Kidney epithelial cell (primary cell): ENCODE results near the gene MEIG1. TPM values are rescaled to one million over a fixed set of nuclear protein-coding genes. Genes with fewer than 3 reads are reported as not detected.
"Not testable (repeated sequence)": the region's sequence is repeated elsewhere in the genome, so short reads cannot be mapped to it uniquely, and the experiment has no call there.

Experiments
- DNase-seq: peaks from one replicate; pipeline ENCODE4 v3.0.0-alpha.2; 2010; ENCODE audit warnings: low read depth
- H3K27me3 ChIP-seq: 2 replicates; pipeline ENCODE4 v1.6.0; 2011; ENCODE audit warnings: low read length; ENCODE audit not compliant: control insufficient read depth, insufficient read depth
- H3K36me3 ChIP-seq: 2 replicates; pipeline ENCODE4 v1.5.1; 2011; ENCODE audit warnings: low read length; ENCODE audit not compliant: control insufficient read depth, insufficient read depth
- H3K4me3 ChIP-seq: 2 replicates; pipeline ENCODE4 v1.5.1; 2011; ENCODE audit warnings: low read depth, mild to moderate bottlenecking, control low read depth, low read length
- total RNA-seq: library from RNA; depleted of rRNA; stranded (reverse); fragments of >200 nt; gene quantifications from 2 replicates; pipeline ENCODE4 v1.2.3, GENCODE V29; 2015
- TF ChIP-seq, protein P1 (sequence below): IDR thresholded peaks from 2 replicates; pipeline ENCODE4 v1.5.1; 2011; ENCODE audit warnings: mild to moderate bottlenecking, moderate library complexity, low read length, control low read depth, inconsistent platforms; ENCODE audit not compliant: insufficient read depth, poor library complexity, severe bottlenecking

MEIG1 gene
- total RNA-seq, 1 donor from 2014 or later, result 1.5 TPM

DNA sequence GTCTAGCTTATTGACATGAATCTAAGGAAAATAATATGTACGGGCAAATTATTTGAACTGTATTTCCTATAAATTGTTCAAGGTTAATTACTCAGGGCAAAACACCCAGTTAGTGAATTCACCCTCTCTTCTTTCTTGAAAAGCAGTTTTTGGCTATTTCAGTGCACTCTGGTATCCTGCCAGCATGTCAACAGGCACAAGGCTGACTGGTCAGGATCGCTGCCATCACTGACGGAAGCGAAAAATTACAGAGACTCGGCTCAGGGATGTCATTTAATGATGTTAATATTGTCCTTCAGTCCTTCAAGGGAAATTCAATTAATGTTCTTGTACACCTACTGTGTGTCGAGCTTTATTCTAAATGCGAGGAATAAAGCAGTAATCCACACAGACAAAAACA, 56.3 kb downstream of the MEIG1 start:
- DNase-seq, result no peak
- Histone ChIP-seq H3K4me3 (no peak overlapping the region), H3K36me3 (no peaks in the 10 kb centered on the region), H3K27me3 (no peaks in the 10 kb centered on the region)
- TF ChIP-seq, protein P1, sequence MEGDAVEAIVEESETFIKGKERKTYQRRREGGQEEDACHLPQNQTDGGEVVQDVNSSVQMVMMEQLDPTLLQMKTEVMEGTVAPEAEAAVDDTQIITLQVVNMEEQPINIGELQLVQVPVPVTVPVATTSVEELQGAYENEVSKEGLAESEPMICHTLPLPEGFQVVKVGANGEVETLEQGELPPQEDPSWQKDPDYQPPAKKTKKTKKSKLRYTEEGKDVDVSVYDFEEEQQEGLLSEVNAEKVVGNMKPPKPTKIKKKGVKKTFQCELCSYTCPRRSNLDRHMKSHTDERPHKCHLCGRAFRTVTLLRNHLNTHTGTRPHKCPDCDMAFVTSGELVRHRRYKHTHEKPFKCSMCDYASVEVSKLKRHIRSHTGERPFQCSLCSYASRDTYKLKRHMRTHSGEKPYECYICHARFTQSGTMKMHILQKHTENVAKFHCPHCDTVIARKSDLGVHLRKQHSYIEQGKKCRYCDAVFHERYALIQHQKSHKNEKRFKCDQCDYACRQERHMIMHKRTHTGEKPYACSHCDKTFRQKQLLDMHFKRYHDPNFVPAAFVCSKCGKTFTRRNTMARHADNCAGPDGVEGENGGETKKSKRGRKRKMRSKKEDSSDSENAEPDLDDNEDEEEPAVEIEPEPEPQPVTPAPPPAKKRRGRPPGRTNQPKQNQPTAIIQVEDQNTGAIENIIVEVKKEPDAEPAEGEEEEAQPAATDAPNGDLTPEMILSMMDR, result no peak

DNA sequence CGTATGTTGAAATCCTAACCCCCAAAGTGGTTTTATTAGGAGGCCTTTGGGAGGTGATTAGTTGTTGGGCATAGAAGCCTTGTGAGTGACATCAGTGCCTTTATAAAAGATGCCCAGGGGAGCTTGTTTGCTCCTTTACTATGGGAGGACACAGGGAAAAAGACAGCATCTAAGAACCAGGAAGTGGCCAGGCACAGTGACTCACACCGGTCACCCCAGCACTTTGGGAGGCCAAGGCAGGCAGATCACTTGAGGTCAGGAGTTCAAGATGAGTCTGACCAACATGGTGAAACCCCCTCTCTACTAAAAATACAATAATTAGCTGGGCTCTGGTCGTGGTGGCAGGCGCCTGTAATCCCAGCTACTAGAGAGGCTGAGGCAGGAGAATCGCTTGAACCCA, 61.8 kb downstream of the MEIG1 start:
- DNase-seq, H3K27me3 ChIP-seq, H3K36me3 ChIP-seq, H3K4me3 ChIP-seq: not testable (repeated sequence)

Other genes with a start within 250 kb of the MEIG1 start
- 32.8 and 33.5 TPM in 2 replicates for gene FAM107B, start 184.5 kb upstream of the MEIG1 start, total RNA-seq
- 1.9 TPM in 1 of 2 replicates, not detected in the other for gene CDNF, start 121.4 kb upstream of the MEIG1 start, total RNA-seq
- 9.7 and 10.6 TPM in 2 replicates for gene HSPA14, start 121.1 kb upstream of the MEIG1 start, total RNA-seq
- gene MSANTD7, start 121.1 kb upstream of the MEIG1 start, total RNA-seq, result 12.0 and 13.4 TPM in 2 replicates
- gene SUV39H2, start 80.5 kb upstream of the MEIG1 start, total RNA-seq, result 6.9 and 11.7 TPM in 2 replicates
- 10.3 and 12.2 TPM in 2 replicates for gene DCLRE1C, start 5.3 kb upstream of the MEIG1 start, total RNA-seq
- 8.4 TPM in 2 replicates for gene OLAH, start 84.6 kb downstream of the MEIG1 start, total RNA-seq
- gene ACBD7, start 129.4 kb downstream of the MEIG1 start, total RNA-seq, result 1.0 and 1.5 TPM in 2 replicates
- gene RPP38, start 138.0 kb downstream of the MEIG1 start, total RNA-seq, result 23.5 and 26.4 TPM in 2 replicates
- gene NMT2, start 209.3 kb downstream of the MEIG1 start, total RNA-seq, result 8.0 and 11.2 TPM in 2 replicates